Activated naive CD8-positive, alpha-beta T cell treated with anti-CD3 and anti-CD28 coated beads, Interleukin-2, amount 50 U/mL, for 24 hours (primary cell): ENCODE results near the gene C20orf204.
A peak's percentile ranks its signal among the peaks of the same experiment; 100 is the strongest.
"Not testable (repeated sequence)": the region's sequence is repeated elsewhere in the genome, so short reads cannot be mapped to it uniquely, and the experiment has no call there.

ENCODE experiments used
- ATAC-seq: fragments of 150-1000 bp; cut with Tn5 transposase; one replicate; pipeline ENCODE4 v1.10.0; 2021
- DNase-seq: peaks from one replicate; pipeline ENCODE4 v3.0.0; 2021
- H3K27ac Mint-ChIP-seq: one replicate; pipeline ENCODE4 v1.8.0; 2021; ENCODE audit warnings: mild to moderate bottlenecking, mixed read lengths
- H3K27me3 Mint-ChIP-seq: one replicate; pipeline ENCODE4 v1.8.0; 2021; ENCODE audit warnings: mixed read lengths
- H3K36me3 Mint-ChIP-seq: one replicate; pipeline ENCODE4 v1.8.0; 2021; ENCODE audit warnings: low read depth, mixed read lengths
- H3K4me1 Mint-ChIP-seq: one replicate; pipeline ENCODE4 v1.8.0; 2021; ENCODE audit warnings: mixed read lengths
- H3K4me3 Mint-ChIP-seq: one replicate; pipeline ENCODE4 v1.8.0; 2021; ENCODE audit warnings: mild to moderate bottlenecking, moderate library complexity, mixed read lengths
- H3K9me3 Mint-ChIP-seq: one replicate; pipeline ENCODE4 v1.8.0; 2021; ENCODE audit warnings: mixed read lengths

C20orf204 gene

GRCh38 chr20:64035933-64036345 is at the start of gene C20orf204:
C20orf204 (plus strand) TSS chr20:64036182; CDS start chr20:64036324, 142 bp downstream.
- Mint-ChIP-seq H3K36me3 (peaks cover 7% of the 10 kb centered on the region), H3K4me3 (peak within 1 kb of the TSS; percentile 68), H3K4me1 (peaks cover 65% of the 10 kb centered on the region), H3K27ac (peak within 1 kb of the TSS; percentile 93), H3K9me3 (no peaks in the 10 kb centered on the region), H3K27me3 (peaks cover 2% of the 10 kb centered on the region)
- DNase-seq (no peak), ATAC-seq (no peak)

DNA sequence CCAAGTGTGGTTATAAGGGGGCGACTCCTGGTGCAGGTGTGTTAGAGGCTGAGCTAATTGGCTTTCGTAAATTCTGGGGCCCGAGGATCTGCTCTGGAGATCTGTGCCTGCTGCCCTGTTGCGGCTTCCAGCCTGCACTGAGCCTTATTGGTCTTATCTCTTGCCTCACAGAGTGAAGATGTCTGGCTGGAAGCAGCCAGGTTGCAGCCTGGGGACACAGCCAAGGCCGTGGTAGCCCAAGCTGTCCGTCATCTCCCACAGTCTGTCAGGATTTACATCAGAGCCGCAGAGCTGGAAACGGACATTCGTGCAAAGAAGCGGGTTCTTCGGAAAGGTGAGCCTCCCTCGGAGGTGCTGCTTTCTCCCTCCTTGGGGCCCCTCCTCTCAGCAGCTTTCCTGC is 35.1 kb upstream of the C20orf204 start:
- Mint-ChIP-seq H3K27ac (no peak overlapping the region), H3K9me3 (no peaks in the 10 kb centered on the region), H3K27me3 (no peaks in the 10 kb centered on the region), H3K4me3 (no peak overlapping the region), H3K36me3 (peaks cover 43% of the 10 kb centered on the region), H3K4me1 (peaks cover 22% of the 10 kb centered on the region)
- ATAC-seq, result no peak
- DNase-seq, result no peak

DNA sequence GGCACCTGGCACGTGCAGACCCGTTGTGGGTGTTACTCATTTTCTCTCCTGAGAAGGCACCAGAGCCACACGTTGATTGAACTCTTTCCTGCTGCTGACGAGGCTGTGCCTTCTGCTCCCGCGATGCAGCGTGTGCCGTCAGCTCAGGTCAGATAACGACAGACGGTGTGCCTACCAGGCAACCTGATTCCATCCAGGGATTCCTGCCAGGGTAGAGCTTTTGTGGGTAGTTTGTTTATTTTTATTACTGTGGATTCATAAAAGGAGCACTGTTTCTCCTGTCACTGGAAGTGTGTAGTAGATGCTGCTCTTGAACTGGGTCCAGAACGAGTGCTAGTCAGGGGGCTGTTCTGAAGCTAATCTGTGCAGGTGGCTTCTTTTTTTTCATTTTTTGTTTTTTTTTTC is 34.4 kb upstream of the C20orf204 start:
- H3K4me1 Mint-ChIP-seq, result peaks cover 24% of the 10 kb centered on the region
- H3K27ac Mint-ChIP-seq, result peak overlapping the region; percentile 35
- peaks cover 40% of the 10 kb centered on the region for H3K36me3 Mint-ChIP-seq
- H3K9me3 Mint-ChIP-seq, result no peaks in the 10 kb centered on the region
- DNase-seq (no peak), ATAC-seq (no peak)
- H3K27me3 Mint-ChIP-seq, result no peaks in the 10 kb centered on the region
- no peak overlapping the region for H3K4me3 Mint-ChIP-seq

- ATAC-seq, result no peak
- Mint-ChIP-seq H3K36me3 (peaks cover 42% of the 10 kb centered on the region), H3K9me3 (peaks cover 8% of the 10 kb centered on the region), H3K4me1 (peaks cover 46% of the 10 kb centered on the region), H3K4me3 (no peak overlapping the region), H3K27me3 (no peaks in the 10 kb centered on the region), H3K27ac (no peak overlapping the region)
- DNase-seq, result no peak
Measured at GRCh38 chr20:64003960-64004725, 31.8 kb upstream of the C20orf204 start.

DNA sequence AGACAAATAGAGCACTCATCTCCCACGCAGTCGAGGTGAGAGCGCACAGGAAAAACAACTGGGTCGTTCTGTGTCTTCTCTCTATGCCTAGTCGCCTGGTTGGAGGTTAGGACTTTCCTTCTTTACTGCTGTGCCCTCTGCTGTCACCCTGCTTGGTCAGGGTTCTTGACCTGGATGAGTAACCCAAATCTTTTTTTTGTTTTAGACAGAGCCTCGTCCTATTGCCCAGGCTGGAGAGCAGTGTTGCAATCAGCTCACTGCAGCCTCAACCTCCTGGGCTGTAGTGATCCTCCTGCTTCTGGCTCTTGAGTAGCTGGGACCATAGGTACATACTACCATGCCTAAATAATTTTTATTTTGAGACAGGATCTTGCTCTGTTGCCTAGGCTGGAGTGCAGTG is 30.6 kb upstream of the C20orf204 start:
- H3K27ac Mint-ChIP-seq, result peak overlapping the region; percentile 7
- no peak for DNase-seq
- ATAC-seq, result no peak
- no peaks in the 10 kb centered on the region for H3K27me3 Mint-ChIP-seq
- peaks cover 58% of the 10 kb centered on the region for H3K4me1 Mint-ChIP-seq
- H3K36me3 Mint-ChIP-seq, result peaks cover 44% of the 10 kb centered on the region
- no peak overlapping the region for H3K4me3 Mint-ChIP-seq
- peaks cover 13% of the 10 kb centered on the region for H3K9me3 Mint-ChIP-seq

GRCh38 chr20:64006490-64006889 is 29.5 kb upstream of the C20orf204 start:
- Mint-ChIP-seq H3K4me3 (no peak overlapping the region), H3K27ac (no peak overlapping the region), H3K36me3 (peaks cover 52% of the 10 kb centered on the region), H3K9me3 (peaks cover 13% of the 10 kb centered on the region), H3K4me1 (peaks cover 68% of the 10 kb centered on the region), H3K27me3 (no peaks in the 10 kb centered on the region)
- ATAC-seq (no peak), DNase-seq (no peak)

DNA sequence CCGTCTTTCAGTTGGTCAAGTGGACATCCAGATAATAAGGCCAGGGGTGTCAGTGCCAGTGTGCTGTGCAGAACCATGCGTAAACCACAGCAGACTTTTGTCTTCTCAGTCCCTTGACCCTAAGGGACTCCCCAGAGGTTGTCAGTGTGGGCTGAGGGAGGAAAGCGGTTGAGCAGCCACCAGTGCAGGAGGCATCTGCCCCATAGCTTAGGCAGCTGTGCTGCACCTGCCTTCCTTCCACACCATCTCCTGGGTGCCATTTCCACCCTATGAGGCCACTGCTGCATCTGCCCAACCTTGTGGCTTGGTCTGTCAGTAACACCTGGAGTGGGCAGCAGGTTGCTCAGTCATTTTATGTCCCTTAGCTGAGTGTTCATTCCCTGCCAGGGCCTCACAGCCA is 29.1 kb upstream of the C20orf204 start:
- Mint-ChIP-seq H3K4me3 (no peak overlapping the region), H3K36me3 (peaks cover 50% of the 10 kb centered on the region)
- no peak for ATAC-seq

GRCh38 chr20:64009811-64010387 is 26.1 kb upstream of the C20orf204 start:
- Mint-ChIP-seq H3K4me3 (peak overlapping the region; percentile 29), H3K36me3 (peaks cover 63% of the 10 kb centered on the region), H3K27ac (peak overlapping the region; percentile 70), H3K9me3 (peaks cover 13% of the 10 kb centered on the region), H3K27me3 (no peaks in the 10 kb centered on the region), H3K4me1 (peaks cover 76% of the 10 kb centered on the region)
- ATAC-seq (peak; percentile 49), DNase-seq (no peak)

More for the DNA sequence above, 29.1 kb upstream of the C20orf204 start:
- no peak overlapping the region for H3K27ac Mint-ChIP-seq
- H3K4me1 Mint-ChIP-seq, result peaks cover 66% of the 10 kb centered on the region
- no peak for DNase-seq
- peaks cover 13% of the 10 kb centered on the region for H3K9me3 Mint-ChIP-seq
- no peaks in the 10 kb centered on the region for H3K27me3 Mint-ChIP-seq

DNA sequence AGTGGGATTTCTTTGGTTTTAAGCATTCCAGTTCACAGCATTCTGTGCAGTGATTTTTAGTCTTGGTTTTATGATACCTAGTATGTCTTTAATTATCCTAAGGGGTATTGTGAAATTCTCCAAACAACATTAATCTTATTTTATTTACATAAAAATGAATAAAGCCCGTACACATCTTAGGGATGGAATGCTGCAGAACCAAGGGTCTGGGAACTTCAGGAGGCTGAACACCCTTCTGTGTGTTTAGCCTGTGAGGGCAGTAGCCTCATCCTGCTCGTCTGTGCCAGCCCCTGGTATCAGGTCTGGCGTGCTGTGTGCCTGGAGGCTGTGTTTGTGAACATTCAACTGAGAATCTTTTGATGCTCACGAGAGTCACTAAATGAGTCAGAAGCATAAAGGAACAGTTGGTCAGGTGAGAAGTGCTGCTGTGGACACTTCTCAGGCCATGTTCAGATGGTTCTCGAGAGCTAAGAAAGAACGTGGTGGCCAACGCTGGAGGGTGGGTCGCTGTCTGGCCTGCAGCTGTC is 25.2 kb upstream of the C20orf204 start:
- ATAC-seq (no peak), DNase-seq (no peak)
- Mint-ChIP-seq H3K4me1 (peaks cover 67% of the 10 kb centered on the region), H3K36me3 (peaks cover 67% of the 10 kb centered on the region), H3K4me3 (no peak overlapping the region), H3K27me3 (no peaks in the 10 kb centered on the region), H3K9me3 (peaks cover 13% of the 10 kb centered on the region), H3K27ac (peak overlapping the region; percentile 76)

DNA sequence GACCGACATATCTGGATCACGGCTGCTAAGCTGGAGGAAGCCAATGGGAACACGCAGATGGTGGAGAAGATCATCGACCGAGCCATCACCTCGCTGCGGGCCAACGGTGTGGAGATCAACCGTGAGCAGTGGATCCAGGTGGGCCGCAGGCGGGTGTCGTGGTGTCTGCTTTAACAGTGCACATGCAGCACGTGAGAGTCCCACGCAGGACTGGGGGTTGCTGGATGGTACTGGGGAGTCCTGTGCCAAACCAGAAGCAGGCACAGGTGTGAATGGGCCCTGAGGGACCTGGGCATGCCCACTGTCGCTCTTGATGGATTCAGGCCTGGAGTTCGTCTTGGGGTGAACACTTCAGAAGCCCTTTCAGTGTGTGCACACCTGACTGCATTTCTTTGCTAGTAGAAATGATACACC is 24.6 kb upstream of the C20orf204 start:
- Mint-ChIP-seq H3K4me1 (peaks cover 67% of the 10 kb centered on the region), H3K4me3 (no peak overlapping the region), H3K27ac (peak overlapping the region; percentile 76), H3K9me3 (peaks cover 13% of the 10 kb centered on the region), H3K27me3 (no peaks in the 10 kb centered on the region), H3K36me3 (peaks cover 68% of the 10 kb centered on the region)
- ATAC-seq (no peak), DNase-seq (no peak)

GRCh38 chr20:64012385-64013154 is 23.4 kb upstream of the C20orf204 start:
- not testable (repeated sequence) for ATAC-seq, DNase-seq, H3K27me3 Mint-ChIP-seq
- Mint-ChIP-seq H3K4me1 (peaks cover 57% of the 10 kb centered on the region), H3K4me3 (peak overlapping the region; percentile 36), H3K36me3 (peaks cover 67% of the 10 kb centered on the region), H3K27ac (peak overlapping the region; percentile 77), H3K9me3 (peaks cover 13% of the 10 kb centered on the region)

DNA sequence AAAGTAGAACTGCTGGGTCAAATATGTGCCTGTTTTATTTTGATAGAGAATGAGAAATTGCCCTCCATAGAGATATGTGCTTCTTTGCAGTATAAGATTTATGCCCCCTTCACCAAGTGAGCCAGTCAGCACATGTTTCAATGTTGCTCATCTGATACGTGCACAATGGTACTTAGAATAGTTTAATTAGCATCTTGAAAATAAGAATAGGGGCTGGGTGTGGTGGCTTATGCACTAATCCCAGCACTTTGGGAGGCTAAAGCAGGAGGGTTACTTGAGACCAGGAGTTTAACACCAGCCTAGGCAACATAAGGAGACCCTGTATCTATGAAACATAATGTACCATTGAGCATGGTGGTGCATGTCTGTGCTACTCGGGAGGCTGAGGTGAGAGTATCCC is 20.3 kb upstream of the C20orf204 start:
- DNase-seq, result no peak
- Mint-ChIP-seq H3K27me3 (no peaks in the 10 kb centered on the region), H3K27ac (peak overlapping the region; percentile 35), H3K9me3 (no peaks in the 10 kb centered on the region), H3K4me1 (peaks cover 33% of the 10 kb centered on the region), H3K4me3 (no peak overlapping the region), H3K36me3 (peaks cover 58% of the 10 kb centered on the region)
- no peak for ATAC-seq

- DNase-seq (no peak), ATAC-seq (no peak)
- Mint-ChIP-seq H3K9me3 (no peaks in the 10 kb centered on the region), H3K27me3 (no peaks in the 10 kb centered on the region), H3K4me1 (peaks cover 5% of the 10 kb centered on the region), H3K4me3 (no peak overlapping the region), H3K27ac (no peak overlapping the region), H3K36me3 (peaks cover 33% of the 10 kb centered on the region)
Measured at GRCh38 chr20:64021124-64021975, 14.6 kb upstream of the C20orf204 start.
